Upper lobe of left lung (tissue), 4 donors: ENCODE measurements around the gene DQX1.

Source experiments
- CTCF ChIP-seq, 6 experiments: fragments of 450-650 bp in 4 of 6; fragments of 200-600 bp in 2 of 6; sonication (generic) in 2 of 6; IDR thresholded peaks; one replicate each; pipeline ENCODE4 v1.5.1; 2016 to 2019; ENCODE audit warnings: antibody characterized with exemption in 6 of 6
- POLR2AphosphoS5 ChIP-seq, 2 donors: sonication (generic); formaldehyde crosslinking; IDR thresholded peaks; one replicate each; pipeline ENCODE4 v1.5.1; 2017; ENCODE audit warnings: antibody characterized with exemption in 2 of 2

GRCh38 chr2:74566754-74567085, 40.7 kb upstream of the DQX1 start:
- no peak for TF ChIP-seq POLR2AphosphoS5 (IDR thresholded peaks at IDR 0.05)
- no peak for TF ChIP-seq CTCF (IDR thresholded peaks at IDR 0.05)
